WTC11 (cell line): ENCODE measurements around the gene CHID1. TPM values are rescaled to one million over a fixed set of nuclear protein-coding genes. Genes with fewer than 3 reads are reported as not detected.

Experiments used
- ATAC-seq: fragments of 200-7000 bp; cut with Tn5 transposase; 2 replicates; pipeline ENCODE4 v1.10.0; 2021; ENCODE audit warnings: mild to moderate bottlenecking, moderate library complexity
- CTCF ChIA-PET: fragments of 300-600 bp; sonication (Branson Sonifier 250); formaldehyde crosslinking; loops from one replicate; lab custom pipeline; 2021; ENCODE audit warnings: antibody characterized with exemption; lab: Charles Lee
- POLR2A ChIA-PET: fragments of 350-600 bp; sonication (Branson Sonifier 250); formaldehyde crosslinking; loops from one replicate; lab custom pipeline; 2021; ENCODE audit warnings: antibody characterized with exemption; lab: Charles Lee
- DNase-seq: peaks from one replicate; pipeline ENCODE4 v3.0.0; 2021; ENCODE audit warnings: low spot score
- H3K27ac Mint-ChIP-seq: 2 replicates; pipeline ENCODE4 v1.8.0; 2021; ENCODE audit warnings: mixed read lengths
- H3K27me3 Mint-ChIP-seq: 2 replicates; pipeline ENCODE4 v1.8.0; 2021; ENCODE audit warnings: low read depth, mild to moderate bottlenecking, moderate library complexity, mixed read lengths
- H3K36me3 Mint-ChIP-seq: 2 replicates; pipeline ENCODE4 v1.8.0; 2021; ENCODE audit warnings: mixed read lengths
- H3K4me1 Mint-ChIP-seq: 2 replicates; pipeline ENCODE4 v1.8.0; 2022; ENCODE audit warnings: mixed read lengths
- H3K4me3 Mint-ChIP-seq: 2 replicates; pipeline ENCODE4 v1.8.0; 2021; ENCODE audit warnings: mild to moderate bottlenecking, moderate library complexity, mixed read lengths
- H3K9me3 Mint-ChIP-seq: 2 replicates; pipeline ENCODE4 v1.8.0; 2021; ENCODE audit warnings: mixed read lengths
- ATF2 ChIP-seq: sonication (generic); formaldehyde crosslinking; IDR thresholded peaks from 2 replicates; pipeline ENCODE4 v1.8.1; 2022; ENCODE audit warnings: low read depth, missing genetic modification reagents, borderline replicate concordance
- E2F1 ChIP-seq: sonication (generic); formaldehyde crosslinking; IDR thresholded peaks from 2 replicates; pipeline ENCODE4 v1.8.0; 2022; ENCODE audit warnings: mild to moderate bottlenecking, missing genetic modification reagents
- ERG ChIP-seq: fragments of 250-450 bp; sonication (Bioruptor Pico); IDR thresholded peaks from 2 replicates; pipeline ENCODE4 v1.8.0; 2021; ENCODE audit warnings: mild to moderate bottlenecking
- ETV6 ChIP-seq: sonication (generic); formaldehyde crosslinking; IDR thresholded peaks from 2 replicates; pipeline ENCODE4 v1.8.1; 2022; ENCODE audit warnings: mild to moderate bottlenecking, missing genetic modification reagents
- FOXJ3 ChIP-seq: sonication (generic); formaldehyde crosslinking; IDR thresholded peaks from 2 replicates; pipeline ENCODE4 v1.9.0; 2021; ENCODE audit warnings: missing genetic modification reagents, mild to moderate bottlenecking, borderline replicate concordance
- HMGXB4 ChIP-seq: sonication (generic); formaldehyde crosslinking; IDR thresholded peaks from 2 replicates; pipeline ENCODE4 v1.8.1; 2023; ENCODE audit warnings: mild to moderate bottlenecking, moderate library complexity, missing genetic modification reagents
- KAT7 ChIP-seq: sonication (generic); formaldehyde crosslinking; IDR thresholded peaks from 2 replicates; pipeline ENCODE4 v1.8.1; 2023; ENCODE audit warnings: missing genetic modification reagents, mild to moderate bottlenecking, borderline replicate concordance
- MAX ChIP-seq: sonication (generic); formaldehyde crosslinking; IDR thresholded peaks from 2 replicates; pipeline ENCODE4 v1.8.0; 2022; ENCODE audit warnings: mild to moderate bottlenecking, missing genetic modification reagents
- MYBL2 ChIP-seq: sonication (generic); formaldehyde crosslinking; IDR thresholded peaks from 2 replicates; pipeline ENCODE4 v1.8.1; 2023; ENCODE audit warnings: mild to moderate bottlenecking, moderate library complexity, missing genetic modification reagents
- PRDM15 ChIP-seq: sonication (generic); formaldehyde crosslinking; IDR thresholded peaks from 2 replicates; pipeline ENCODE4 v1.8.0; 2022; ENCODE audit warnings: missing genetic modification reagents
- PREB ChIP-seq: sonication (generic); formaldehyde crosslinking; IDR thresholded peaks from 2 replicates; pipeline ENCODE4 v1.8.1; 2022; ENCODE audit warnings: mild to moderate bottlenecking, missing genetic modification reagents, moderate library complexity, borderline replicate concordance
- SOX15 ChIP-seq: fragments of 250-450 bp; sonication (Bioruptor Pico); IDR thresholded peaks from 2 replicates; pipeline ENCODE4 v1.9.0; 2021; ENCODE audit warnings: mild to moderate bottlenecking
- STAT6 ChIP-seq: sonication (generic); formaldehyde crosslinking; conservative IDR thresholded peaks from 2 replicates; pipeline ENCODE4 v1.8.1; 2023; ENCODE audit warnings: mild to moderate bottlenecking, low read depth, missing genetic modification reagents, moderate library complexity
- ZNF219 ChIP-seq: sonication (generic); formaldehyde crosslinking; IDR thresholded peaks from 2 replicates; pipeline ENCODE4 v1.8.0; 2023; ENCODE audit warnings: missing genetic modification reagents, mild to moderate bottlenecking, borderline replicate concordance
- ZNF263 ChIP-seq: sonication (generic); formaldehyde crosslinking; IDR thresholded peaks from 2 replicates; pipeline ENCODE4 v1.8.1; 2022; ENCODE audit warnings: low read depth, mild to moderate bottlenecking, moderate library complexity, missing genetic modification reagents
- ZNF425 ChIP-seq: fragments of 250-450 bp; sonication (Bioruptor Pico); conservative IDR thresholded peaks from 2 replicates; pipeline ENCODE4 v1.9.0; 2021; ENCODE audit warnings: mild to moderate bottlenecking
- total RNA-seq: library from RNA; stranded (reverse); gene quantifications from 3 replicates; pipeline ENCODE4 v1.2.3, GENCODE V29; 2021

CHID1 gene
- total RNA-seq, 1 experiment from 2014 or later = 92.8 TPM

- TF ChIP-seq STAT6 (CRISPR knock-in tag) (no peak), ETV6 (CRISPR knock-in tag) (no peak; the same call in none of the 2 replicates), ERG (no peak), ZNF219 (CRISPR knock-in tag) (0 out of 2 replicates have a peak, but pooled peaks have one; percentile 17), ZNF425 (CRISPR knock-in tag) (no peak), FOXJ3 (CRISPR knock-in tag) (no peak), E2F1 (no peak), PREB (CRISPR knock-in tag) (no peak), KAT7 (CRISPR knock-in tag) (peak; percentile 85; the same call in 1 of the 2 replicates), MAX (CRISPR knock-in tag) (peak; percentile 7; the same call in 1 of the 2 replicates), SOX15 (CRISPR knock-in tag) (no peak), ATF2 (CRISPR knock-in tag) (no peak)
Observed at GRCh38 chr11:842370-843002, 68.1 kb downstream of the CHID1 start, which contains the start of the genes POLR2L and TSPAN4 (continued).

GRCh38 chr11:841981-842369, 68.6 kb downstream of the CHID1 start:
- ChIA-PET POLR2A (interaction anchor here (1.2 to 1.3 kb wide), 2 partner anchors 8 to 12 kb away, joined by 5 to 6 read pairs; partner anchors contain the start of gene CD151), CTCF (interaction anchor here (1.1 to 5.9 kb wide), 2 partner anchors 11 to 40 kb away, joined by 3 to 82 read pairs; partner anchors contain the start of genes CD151 and CRACR2B)
- Mint-ChIP-seq H3K27ac (no peak overlapping the region), H3K27me3 (no peaks in the 10 kb centered on the region), H3K36me3 (peaks cover 13% of the 10 kb centered on the region), H3K9me3 (no peaks in the 10 kb centered on the region), H3K4me3 (peak overlapping the region; percentile 79), H3K4me1 (peaks cover 23% of the 10 kb centered on the region)
- ATAC-seq (no peak), DNase-seq (no peak)
- no peak for TF ChIP-seq ZNF263 (CRISPR knock-in tag)
- TF ChIP-seq ETV6 (CRISPR knock-in tag) = no peak
- TF ChIP-seq HMGXB4 = no peak
- TF ChIP-seq PRDM15 (CRISPR knock-in tag) = 0 out of 2 replicates have a peak, but pooled peaks have one; percentile 10
- 0 out of 2 replicates have a peak, but pooled peaks have one; percentile 19 for TF ChIP-seq MYBL2
